Stimulated activated CD4-positive, alpha-beta T cell treated with anti-CD3 and anti-CD28 coated beads, Interleukin-1b, Interleukin-23, amount 100 ng/mL, for 24 hours (primary cell): ENCODE results near the gene F9.
"Not testable (repeated sequence)": the region's sequence is repeated elsewhere in the genome, so short reads cannot be mapped to it uniquely, and the experiment has no call there.

Experiments used
- DNase-seq, 4 experiments: peaks; one replicate each; pipeline ENCODE4 v3.0.0-alpha.2; 2020; ENCODE audit warnings: low read depth in 4 of 4, low spot score in 1 of 4

F9 gene

DNA sequence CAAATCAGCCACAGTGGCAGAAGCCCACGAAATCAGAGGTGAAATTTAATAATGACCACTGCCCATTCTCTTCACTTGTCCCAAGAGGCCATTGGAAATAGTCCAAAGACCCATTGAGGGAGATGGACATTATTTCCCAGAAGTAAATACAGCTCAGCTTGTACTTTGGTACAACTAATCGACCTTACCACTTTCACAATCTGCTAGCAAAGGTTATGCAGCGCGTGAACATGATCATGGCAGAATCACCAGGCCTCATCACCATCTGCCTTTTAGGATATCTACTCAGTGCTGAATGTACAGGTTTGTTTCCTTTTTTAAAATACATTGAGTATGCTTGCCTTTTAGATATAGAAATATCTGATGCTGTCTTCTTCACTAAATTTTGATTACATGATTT lies at the start of gene F9:
TSS of gene F9 (plus strand) at position 190 of the 400 bp plus-strand sequence. CDS start at position 216, 26 bp downstream.
- DNase-seq = no peak

DNA sequence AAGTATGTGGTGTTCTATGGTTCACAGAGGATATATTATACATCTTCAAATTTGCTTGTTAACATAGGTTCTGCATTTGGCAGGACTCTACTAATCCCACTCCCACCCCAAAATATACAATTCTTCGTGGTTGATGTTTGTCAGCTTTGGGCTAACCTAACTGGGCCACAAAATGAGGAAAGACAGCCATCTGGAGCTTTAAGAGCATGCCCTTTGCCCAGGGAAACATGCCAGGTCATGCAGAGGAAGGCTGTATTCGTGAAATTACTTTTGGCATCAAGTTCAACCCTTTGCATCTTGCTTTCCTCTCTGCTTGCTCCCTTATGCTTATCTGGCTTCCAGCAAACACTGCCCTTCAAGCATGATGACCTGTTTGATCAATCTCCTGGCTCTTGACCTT lies 46.8 kb upstream of the F9 start:
- DNase-seq = no peak

DNA sequence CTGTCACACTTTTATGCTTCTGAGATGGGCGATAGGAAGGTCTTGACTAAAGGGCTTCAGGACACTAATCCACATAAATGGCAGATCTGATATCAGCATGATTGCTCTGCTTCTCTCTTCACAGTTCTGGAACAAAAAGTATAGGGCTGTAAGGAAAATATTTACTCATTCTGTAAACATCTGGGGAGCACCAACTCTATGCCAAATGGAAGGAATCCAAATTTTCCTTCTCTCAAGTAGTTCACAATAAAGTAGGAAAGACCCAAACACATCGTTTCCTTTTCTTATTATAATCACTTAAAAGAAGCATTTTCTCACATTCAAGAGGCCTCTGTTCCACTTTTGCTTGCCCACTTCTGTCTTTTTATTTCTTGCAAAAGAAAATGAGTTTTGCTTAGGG lies 45.9 kb upstream of the F9 start:
- DNase-seq = no peak

DNA sequence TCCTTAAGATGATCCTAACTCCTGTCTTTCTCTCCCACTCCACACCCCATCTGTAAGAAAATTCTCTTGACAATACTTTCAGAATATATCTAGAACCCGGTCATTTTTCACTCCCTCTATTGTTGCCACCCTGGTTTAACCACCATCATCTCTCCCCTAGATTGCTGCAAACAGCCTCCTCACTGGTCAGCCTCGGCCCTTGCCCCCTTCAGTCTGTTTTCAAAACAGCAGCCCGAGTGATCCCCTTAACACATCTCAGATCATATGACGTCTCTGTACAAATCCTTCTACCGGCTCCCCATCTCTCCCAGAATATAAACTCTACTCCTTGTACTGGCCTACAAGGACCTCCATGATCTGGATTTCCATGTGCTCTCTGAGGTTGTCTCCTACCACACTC lies 35.2 kb upstream of the F9 start:
- DNase-seq = no peak

DNA sequence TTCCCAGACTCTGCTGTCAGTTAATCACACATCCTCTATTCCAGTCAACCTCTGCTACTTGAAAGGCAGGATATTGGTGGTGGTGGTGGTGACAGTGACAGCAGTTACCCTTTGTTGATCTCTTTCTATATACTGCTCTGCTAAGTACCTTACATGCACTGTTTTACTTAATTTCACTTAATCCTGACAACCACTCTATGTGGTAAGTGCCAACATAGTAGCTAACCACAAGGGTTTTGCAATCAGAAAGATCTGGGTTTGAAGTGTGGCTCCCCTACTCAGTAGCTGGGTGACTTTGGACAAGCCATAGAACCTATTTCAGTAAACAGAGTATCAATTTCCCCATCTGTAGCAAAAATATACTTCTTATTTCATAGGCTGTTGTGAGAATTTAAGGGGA lies 24.2 kb upstream of the F9 start:
- DNase-seq = no peak

DNA sequence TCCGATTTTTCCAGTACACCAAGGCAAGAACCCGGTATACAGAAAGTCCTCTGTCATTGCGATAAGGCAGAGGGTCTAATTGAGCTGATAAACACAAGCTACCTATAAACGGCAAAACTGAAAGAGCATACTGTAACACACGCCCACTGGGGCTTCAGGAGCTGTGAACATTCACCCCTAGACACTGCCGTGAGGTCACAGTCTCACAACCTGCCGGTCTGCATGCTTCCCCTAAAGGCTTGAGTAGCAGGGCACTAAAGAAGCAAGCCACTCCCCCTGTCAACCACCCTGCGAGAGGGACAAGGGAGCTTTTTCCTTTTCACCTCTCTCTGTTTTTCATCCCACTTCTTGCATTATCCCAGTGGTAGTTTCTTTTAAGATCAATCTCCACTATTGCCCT lies 22.4 kb upstream of the F9 start:
- DNase-seq = no peak

DNA sequence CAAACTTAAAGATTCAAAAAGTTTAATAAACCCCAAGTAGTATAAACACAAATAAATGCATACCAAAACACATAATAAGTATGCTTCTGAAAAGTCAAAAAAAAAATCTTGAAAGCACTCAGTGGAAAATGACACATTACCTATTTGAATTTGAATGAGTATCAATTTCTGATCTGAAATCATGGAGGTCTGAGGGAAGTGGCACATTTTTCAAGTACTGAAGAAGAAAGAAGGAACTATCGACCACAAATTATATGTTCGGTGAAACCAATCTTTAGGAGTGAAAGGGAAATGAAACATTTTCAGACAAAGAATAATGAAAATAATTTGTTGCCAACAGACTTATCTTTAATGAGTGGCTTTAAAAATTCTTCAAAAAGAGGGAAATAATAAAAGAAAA lies 12.1 kb upstream of the F9 start:
- no peak for DNase-seq

DNA sequence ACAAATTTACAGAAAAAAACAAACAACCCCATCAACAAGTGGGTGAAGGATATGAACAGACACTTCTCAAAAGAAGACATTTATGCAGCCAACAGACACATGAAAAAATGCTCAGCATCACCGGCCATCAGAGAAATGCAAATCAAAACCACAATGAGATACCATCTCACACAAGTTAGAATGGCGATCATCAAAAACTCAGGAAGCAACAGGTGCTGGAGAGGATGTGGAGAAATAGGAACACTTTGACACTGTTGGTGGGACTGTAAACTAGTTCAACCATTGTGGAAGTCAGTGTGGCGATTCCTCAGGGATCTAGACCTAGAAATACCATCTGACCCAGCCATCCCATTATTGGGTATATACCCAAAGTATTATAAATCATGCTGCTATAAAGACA lies 1.7 kb upstream of the F9 start:
- DNase-seq = not testable (repeated sequence)

DNA sequence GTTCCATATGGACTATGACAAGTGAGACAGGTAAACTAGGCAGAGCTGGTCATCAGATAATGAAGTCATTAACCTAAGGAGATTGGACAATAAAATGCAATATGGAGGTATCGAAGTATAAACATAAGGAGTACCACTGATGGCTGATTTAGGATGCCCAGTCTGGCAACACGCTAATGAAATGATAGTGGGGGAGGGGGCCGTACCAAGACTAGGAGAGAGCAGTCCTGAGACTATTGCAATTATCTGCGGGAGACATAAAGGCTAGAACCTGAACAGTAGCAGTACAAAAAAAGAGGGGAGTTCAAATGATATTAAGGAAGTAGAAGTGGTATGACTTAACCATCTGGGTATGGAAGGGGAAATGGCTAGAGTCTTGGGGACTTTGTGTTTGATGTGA lies 2.3 kb downstream of the F9 start:
- DNase-seq = no peak

DNA sequence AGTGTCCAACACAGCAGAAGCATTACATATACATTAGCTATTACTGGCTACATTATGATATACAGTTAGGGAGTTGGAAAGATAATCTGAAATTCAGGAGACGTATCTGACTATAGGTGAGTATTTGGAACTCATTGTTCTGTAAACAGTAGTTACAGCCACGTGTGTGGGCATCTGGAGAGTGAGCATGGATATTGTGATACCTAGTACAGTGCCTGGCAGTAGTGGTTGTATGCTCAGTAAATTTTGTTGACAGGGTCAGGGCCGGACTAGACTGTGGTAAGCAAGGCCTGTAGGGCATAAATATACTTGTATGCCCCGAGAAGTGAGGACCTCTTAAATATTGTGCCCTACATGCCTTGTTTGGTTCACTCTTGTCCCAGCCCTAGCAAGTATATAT lies 2.9 kb downstream of the F9 start:
- DNase-seq = no peak

DNA sequence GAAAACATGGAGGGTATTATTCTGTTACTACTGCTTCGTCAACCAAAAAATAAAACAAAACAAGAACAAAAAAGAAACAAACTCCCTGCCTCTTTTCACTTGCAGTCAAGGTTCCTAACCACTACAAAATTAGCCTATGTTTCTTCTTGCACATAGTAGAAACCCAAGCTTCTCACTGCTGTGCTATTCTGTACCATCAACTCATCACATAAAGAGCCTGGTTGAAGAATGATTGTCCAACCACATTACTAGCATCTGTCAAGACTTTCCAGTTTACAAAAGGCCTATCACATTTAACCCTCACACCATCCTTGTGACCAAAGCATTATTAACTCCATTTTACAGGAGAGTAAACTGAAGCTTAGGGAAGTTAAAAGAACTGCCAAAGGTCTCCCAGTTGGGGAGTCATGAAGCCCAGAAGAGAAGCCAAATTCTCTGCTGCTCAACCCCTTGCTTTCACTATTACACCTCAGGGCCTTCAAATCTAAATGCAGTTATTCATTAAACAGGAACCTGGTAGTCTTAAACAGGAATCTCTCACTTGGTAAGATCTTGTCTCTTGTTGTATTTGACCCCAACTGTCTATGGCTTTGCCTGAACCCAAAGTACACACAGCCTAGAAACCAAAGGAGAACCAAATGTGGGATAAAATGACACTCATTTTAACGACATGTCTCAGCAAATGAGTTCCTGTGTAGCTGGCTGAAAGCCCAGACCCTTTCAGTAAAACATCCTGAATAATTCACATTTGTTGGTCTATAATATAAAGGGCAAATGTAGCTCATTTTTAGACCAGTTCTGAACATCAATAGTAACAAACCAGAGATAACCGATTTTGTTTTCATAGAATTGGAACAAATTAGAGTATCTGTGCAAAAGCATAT lies 8.6 kb downstream of the F9 start:
- DNase-seq = no peak

DNA sequence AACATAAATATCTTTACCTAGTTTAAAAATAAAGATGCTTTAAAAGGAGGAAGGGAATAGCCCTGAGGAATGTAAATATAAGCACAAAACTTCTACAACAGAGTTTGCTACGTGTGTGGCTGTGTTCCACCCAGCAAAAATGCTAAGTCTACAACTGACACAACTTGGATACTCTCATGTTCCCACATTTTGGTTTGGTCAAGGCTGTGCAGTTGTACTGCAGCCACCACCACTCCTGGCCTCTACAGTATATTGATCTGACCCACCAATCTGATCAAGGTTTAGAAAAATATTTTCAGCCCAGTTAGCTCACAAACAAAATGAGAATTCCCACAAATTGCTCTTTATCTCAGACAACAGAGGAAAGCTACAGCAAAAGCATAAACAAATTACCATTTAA lies 12.1 kb downstream of the F9 start:
- DNase-seq = no peak

DNA sequence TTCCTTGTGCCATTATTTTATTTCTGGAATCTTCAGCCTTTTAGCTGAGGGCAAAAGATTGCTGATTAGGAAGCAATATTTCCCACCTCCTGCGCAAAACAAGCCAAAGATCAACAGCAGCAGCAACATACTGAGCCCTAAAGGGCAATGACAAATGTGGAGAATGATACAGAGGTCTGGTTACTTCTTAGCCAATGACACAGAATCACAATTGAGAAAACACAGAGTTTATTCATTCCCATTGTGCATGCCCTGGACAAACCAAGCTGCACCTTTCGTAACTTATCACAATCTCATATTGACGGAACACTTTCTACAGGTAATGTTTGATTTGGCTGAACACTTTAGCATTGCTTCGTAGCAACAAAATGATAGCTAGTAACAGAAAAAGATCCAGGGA lies 13.4 kb downstream of the F9 start:
- DNase-seq = no peak

DNA sequence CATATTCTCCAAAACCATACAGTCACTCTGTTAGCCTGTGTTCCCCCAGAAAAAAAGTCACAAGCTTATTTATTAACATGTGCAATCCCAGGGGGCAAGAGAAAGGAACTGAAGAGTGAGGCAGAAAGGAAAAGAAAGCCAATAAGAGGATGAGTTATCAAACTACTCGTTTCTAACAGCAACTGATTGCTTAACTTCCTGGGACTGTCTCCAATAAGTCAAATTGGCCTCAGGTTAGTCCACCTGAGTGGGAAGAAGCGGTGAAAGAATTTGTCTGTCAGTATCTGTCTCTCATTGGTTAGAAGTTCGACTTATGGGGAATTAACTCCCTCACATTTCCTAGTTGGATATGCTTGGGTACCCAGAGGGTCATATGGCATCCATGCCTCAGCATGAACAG lies 14.1 kb downstream of the F9 start:
- no peak for DNase-seq

DNA sequence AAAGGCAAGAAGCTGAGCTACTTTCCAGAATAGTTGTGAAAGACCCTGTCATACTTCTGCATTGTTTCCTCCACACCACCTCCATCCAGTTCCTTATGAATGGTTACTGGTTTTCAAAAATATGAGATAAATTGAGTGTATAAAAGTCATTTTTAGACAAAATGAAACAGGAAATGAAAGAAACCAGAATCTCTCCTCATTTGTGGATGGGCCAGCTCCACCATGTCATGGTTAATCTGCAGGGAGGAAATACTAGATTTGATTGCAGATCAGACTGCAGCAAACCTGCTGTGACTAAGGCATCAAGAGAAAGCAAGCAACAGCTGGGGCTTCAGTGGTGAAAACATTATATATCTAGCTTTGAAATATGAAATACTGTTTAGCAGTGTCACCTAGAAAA lies 23.8 kb downstream of the F9 start:
- DNase-seq = no peak

DNA sequence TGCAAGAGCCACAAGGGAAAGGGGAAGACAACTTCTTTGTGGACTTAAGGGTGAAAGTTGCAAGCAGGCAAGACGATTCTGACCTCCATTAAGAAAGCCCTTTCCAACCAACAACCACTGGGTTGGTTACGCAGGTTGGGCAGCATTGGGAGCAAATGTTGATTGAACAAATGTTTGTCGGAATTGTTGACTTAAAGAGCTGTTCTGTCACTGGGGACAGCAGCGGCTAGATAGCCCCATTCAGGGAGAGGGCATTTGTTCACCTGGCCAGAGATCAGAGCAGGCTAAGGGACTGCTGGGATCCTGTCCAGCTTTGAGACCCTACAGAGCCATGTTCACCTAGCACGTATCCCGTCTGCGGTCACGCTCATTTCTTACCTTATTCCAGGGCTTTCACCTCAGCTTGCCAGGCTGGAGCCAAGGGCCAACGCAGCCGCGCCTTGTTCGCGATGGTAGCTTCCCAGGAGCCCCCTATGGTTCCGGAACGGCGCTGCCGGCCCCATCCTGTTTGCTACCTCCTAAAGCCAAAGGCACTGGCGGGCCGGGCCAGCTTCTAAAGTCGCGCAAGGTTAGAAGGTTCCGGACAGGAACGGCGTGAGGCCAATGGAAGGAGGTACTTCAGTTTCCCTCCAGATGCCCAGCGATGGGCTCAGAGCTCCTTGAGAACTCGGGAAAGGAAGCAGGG lies 24.6 kb downstream of the F9 start:
- no peak for DNase-seq

DNA sequence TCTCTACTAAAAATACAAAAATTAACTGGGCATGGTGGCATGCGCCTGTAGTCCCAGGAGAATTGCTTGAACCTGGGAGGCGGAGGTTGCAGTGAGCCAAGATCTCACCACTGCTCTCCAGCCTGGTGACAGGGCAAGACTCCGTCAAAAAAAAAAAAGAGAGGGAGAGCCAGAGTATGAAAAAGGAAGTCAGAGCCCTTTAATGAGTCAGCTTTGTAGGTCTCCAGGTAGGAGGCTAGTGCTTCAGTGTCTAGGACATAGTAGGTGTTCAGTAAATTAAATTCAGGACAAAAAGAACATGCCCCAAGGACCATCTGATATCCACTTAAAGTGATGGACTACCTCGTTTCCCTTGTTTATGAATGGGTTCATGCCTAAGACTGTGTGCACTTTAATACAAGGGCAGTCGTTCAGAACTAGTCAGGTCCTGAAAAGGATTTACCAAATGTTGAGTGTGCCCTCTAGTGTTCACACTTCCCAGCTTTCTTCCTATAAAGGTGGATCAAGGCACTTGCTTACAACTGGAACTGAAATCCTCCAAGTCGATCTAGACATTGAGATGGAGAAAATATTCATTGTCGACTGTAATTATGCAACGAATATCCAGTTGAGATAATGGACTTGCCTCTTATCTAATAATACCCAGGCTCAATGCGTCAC lies 29.0 kb downstream of the F9 start:
- DNase-seq = no peak

DNA sequence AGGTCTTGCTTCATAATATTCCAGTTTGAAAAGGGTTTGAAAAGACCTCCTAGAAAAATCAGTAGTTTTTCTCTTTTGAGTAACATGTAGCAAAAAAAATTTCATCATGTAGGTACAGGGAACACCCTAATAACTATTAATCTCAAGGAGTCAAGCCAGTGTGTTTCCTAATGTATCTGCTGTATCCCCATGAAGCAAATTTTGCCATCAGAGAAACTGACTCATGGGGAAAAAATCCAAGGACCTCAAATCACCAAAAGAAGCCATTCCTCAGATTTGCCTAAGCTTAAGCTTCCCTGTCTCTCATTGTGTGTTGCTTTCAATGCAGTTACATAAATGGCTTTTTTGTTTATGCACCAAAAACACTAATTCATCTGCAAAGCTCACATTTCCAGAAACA lies 29.7 kb downstream of the F9 start:
- no peak for DNase-seq

DNA sequence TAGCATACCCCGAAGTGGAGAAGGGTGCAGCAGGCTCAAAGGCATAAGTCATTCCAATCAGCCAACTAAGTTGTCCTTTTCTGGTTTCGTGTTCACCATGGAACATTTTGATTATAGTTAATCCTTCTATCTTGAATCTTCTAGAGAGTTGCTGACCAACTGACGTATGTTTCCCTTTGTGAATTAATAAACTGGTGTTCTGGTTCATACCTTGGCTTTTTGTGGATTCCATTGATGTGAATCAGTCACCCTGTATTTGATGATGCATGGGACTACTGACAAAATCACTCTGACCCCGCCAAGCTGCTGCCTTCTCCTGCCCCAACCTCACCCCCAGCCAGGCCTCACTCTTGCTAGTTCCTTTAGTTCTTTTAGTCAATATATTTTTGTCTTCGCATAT lies 32.7 kb downstream of the F9 start:
- no peak for DNase-seq

DNA sequence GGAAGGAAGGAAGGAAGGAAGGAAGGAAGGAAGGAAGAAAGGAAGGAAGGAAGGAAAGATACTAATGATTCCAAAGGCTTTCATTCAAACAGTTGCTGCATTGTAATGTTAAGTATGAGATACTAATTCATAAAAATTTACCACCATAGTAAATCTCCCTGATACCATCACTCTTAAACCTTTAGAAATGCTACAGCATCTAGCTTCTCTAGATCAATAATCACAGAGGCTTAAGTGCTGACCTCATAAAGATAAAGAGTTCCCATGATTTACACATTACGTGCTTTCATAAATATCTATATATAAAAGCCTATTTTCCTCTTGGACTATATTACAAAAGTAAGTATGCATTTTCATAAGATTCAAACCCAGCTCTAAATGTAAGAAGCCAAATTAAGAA lies 36.4 kb downstream of the F9 start:
- DNase-seq = no peak

DNA sequence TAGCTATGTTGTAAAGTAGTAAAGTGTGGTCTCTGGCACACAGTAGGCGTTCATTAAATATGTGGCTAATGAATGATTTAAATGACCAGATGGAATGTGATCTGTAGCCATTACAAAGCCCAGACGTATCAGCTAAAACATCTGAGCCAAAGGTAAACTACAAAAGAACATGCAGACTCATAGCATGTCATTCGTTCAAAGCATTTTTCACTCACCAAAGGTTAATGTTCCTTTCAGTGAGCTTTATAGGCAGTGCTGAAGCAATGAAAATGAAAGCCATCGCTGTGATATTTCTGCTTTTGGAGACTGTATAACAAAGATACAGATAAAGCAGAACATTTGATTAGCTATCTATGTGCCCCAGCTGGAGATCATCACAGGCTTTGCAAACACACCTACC lies 50.5 kb downstream of the F9 start:
- no peak for DNase-seq

DNA sequence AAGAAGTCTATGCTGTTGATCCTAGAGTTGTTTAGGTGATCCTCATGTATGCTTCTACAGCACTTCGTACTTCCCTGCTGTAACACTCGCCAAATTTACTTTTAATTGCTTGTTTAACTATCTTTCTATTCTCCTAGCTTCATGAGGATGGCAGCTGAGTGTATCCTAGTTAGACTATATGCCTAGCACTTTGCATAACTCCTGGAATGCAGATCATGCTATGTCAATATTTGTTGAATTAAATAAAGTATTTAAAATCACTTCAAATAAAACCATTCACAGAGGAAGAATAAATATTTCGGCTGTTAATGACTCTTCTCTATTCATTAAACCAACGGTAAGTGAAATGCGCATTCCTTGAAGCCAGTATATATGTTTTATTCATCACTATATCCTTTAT lies 55.1 kb downstream of the F9 start:
- DNase-seq = no peak
